ENCODE measurements around the gene KRT74.

DNA sequence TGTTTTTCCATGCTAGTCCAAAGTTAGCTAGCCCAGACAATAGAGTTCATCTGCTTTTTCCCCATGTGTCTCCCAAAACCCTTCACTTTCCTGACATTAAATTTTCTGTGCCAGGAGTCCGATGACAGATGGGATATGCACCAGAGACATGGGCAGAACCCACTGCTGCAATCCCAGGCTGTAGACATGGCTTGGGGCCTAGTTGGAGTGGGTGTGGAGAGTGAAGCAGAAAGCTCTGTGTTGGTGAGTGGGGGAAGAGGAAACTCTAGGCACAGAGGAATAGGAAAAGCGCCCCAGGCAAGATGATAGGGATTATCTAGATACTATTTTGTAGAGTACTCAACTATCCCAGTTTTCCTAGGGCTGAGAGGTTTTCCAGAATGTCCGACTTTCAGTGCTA is 4.8 kb upstream of the KRT74 start:
- TF ChIP-seq, protein P1, sequence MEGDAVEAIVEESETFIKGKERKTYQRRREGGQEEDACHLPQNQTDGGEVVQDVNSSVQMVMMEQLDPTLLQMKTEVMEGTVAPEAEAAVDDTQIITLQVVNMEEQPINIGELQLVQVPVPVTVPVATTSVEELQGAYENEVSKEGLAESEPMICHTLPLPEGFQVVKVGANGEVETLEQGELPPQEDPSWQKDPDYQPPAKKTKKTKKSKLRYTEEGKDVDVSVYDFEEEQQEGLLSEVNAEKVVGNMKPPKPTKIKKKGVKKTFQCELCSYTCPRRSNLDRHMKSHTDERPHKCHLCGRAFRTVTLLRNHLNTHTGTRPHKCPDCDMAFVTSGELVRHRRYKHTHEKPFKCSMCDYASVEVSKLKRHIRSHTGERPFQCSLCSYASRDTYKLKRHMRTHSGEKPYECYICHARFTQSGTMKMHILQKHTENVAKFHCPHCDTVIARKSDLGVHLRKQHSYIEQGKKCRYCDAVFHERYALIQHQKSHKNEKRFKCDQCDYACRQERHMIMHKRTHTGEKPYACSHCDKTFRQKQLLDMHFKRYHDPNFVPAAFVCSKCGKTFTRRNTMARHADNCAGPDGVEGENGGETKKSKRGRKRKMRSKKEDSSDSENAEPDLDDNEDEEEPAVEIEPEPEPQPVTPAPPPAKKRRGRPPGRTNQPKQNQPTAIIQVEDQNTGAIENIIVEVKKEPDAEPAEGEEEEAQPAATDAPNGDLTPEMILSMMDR (IDR thresholded peaks at IDR 0.05): no peak
- TF ChIP-seq MYC (IDR thresholded peaks at IDR 0.05; ENCODE audit: borderline replicate concordance, low read length) (no peak), POLR2A (IDR thresholded peaks at IDR 0.05; ENCODE audit: low read length) (no peak), BHLHE40 (IDR thresholded peaks at IDR 0.05; ENCODE audit: low read depth, low read length) (no peak), HEYL (CRISPR knock-in tag; IDR thresholded peaks at IDR 0.05) (no peak), CHD4 (IDR thresholded peaks at IDR 0.05; ENCODE audit: borderline replicate concordance) (no peak), RAD21 (conservative IDR thresholded peaks at IDR 0.05 in 1 of 2, IDR thresholded peaks at IDR 0.05 in 1 of 2) (no peak), POLR2AphosphoS2 (conservative IDR thresholded peaks at IDR 0.05; ENCODE audit: low read length) (no peak)
- TF ChIP-seq, protein P2, sequence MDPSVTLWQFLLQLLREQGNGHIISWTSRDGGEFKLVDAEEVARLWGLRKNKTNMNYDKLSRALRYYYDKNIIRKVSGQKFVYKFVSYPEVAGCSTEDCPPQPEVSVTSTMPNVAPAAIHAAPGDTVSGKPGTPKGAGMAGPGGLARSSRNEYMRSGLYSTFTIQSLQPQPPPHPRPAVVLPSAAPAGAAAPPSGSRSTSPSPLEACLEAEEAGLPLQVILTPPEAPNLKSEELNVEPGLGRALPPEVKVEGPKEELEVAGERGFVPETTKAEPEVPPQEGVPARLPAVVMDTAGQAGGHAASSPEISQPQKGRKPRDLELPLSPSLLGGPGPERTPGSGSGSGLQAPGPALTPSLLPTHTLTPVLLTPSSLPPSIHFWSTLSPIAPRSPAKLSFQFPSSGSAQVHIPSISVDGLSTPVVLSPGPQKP (IDR thresholded peaks at IDR 0.05; ENCODE audit: low read depth, low read length): no peak
- TF ChIP-seq, protein P3, sequence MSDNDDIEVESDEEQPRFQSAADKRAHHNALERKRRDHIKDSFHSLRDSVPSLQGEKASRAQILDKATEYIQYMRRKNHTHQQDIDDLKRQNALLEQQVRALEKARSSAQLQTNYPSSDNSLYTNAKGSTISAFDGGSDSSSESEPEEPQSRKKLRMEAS (IDR thresholded peaks at IDR 0.05): no peak

Measured in A549 (cell line).